D341Med (cell line): ENCODE data around the gene ADAM15.

Experiments used
- DNase-seq: peaks from one replicate; pipeline ENCODE4 v3.0.0; 2012; ENCODE audit warnings: low spot score

Gene ADAM15, protein sequence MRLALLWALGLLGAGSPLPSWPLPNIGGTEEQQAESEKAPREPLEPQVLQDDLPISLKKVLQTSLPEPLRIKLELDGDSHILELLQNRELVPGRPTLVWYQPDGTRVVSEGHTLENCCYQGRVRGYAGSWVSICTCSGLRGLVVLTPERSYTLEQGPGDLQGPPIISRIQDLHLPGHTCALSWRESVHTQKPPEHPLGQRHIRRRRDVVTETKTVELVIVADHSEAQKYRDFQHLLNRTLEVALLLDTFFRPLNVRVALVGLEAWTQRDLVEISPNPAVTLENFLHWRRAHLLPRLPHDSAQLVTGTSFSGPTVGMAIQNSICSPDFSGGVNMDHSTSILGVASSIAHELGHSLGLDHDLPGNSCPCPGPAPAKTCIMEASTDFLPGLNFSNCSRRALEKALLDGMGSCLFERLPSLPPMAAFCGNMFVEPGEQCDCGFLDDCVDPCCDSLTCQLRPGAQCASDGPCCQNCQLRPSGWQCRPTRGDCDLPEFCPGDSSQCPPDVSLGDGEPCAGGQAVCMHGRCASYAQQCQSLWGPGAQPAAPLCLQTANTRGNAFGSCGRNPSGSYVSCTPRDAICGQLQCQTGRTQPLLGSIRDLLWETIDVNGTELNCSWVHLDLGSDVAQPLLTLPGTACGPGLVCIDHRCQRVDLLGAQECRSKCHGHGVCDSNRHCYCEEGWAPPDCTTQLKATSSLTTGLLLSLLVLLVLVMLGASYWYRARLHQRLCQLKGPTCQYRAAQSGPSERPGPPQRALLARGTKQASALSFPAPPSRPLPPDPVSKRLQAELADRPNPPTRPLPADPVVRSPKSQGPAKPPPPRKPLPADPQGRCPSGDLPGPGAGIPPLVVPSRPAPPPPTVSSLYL

DNA sequence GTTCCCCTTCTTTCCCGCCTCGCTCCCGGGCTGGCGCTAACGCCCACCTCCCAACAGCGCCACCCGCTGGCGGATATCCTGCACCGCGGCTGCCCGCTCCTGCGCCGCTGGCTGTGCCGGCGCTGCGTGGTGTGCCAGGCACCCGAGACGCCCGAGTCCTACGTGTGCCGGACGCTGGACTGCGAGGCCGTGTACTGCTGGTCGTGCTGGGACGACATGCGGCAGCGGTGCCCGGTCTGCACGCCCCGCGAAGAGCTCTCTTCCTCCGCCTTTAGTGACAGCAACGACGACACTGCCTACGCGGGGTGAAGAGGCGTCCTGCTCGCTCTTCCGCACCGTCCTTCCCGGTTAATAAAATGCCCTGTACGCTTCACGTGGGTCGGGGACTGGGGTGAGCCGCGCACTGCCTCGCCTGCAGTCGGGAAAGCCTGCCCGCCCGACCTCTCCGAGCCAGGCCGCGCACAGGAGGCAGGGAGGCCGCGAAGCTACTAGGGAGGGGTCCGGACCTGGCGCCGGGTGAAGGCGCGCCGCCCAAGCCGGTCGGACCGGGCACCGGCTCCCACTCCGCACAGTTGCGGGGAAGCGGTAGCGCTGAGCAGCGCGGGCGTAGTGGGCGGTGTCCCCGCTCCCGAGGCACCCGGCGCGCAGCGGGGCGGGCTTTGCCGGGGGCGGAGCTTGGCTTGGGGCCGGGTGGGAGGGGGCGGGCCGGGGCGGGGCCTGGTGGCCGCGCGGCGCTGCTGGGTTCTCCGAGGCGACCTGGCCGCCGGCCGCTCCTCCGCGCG is at the start of gene ADAM15:
Gene ADAM15 (plus strand): TSS at position 757 of the 782 bp plus-strand sequence. CDS start 71 bp downstream, outside the sequence.
- peak; percentile 100 for DNase-seq

DNA sequence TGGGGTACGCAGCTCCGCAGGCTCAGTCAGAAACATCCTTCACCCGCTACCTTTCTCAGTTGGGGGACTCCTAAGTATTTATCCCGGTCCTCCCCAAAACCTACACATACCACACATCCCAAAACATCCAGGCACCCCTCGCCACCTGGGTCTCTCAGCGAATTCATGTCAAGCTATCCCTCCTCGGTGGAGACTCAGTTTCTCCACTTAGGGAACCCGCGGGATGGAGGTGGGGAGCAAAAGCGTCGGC is 49.8 kb upstream of the ADAM15 start:
- DNase-seq, result no peak

DNA sequence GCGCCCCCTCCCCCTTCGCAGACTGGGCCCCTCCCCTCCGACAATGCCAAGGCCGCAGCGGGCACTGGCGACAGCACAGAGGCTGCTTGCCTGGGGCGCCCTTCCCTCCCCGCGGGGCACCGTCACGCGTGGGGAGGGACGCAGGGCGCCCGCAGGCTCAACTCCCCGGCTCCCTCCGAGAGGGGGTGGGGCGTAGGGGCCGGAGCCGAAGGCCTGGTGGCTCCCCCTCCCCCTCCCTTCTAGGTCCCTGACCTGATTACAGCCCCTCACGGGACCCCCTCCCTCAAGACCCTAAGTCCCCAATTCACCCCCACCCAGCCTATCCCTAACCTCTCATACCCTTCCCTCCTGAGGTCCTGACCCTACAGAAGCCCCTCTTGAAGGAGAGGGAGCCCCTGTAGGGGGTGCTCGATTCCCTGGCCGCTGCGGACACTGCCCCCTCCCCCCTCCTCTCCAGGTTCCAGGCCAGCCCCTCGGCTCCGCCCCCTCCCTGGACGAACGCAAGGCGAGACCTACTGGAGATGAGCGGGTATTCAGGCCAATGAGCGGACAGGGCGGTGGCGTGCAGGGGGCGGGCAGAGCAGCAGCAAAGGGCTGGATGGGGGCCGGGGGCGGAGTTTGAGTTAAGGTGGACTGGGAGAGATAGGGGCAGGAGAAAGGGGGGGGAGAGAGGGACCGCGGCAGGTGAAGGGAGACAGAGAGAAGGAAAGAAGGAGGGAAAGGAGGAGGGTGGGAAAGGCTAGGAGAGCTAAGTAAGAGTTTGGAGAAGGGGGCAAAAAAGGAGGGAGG is 49.2 kb upstream of the ADAM15 start:
- DNase-seq, result peak; percentile 99

DNA sequence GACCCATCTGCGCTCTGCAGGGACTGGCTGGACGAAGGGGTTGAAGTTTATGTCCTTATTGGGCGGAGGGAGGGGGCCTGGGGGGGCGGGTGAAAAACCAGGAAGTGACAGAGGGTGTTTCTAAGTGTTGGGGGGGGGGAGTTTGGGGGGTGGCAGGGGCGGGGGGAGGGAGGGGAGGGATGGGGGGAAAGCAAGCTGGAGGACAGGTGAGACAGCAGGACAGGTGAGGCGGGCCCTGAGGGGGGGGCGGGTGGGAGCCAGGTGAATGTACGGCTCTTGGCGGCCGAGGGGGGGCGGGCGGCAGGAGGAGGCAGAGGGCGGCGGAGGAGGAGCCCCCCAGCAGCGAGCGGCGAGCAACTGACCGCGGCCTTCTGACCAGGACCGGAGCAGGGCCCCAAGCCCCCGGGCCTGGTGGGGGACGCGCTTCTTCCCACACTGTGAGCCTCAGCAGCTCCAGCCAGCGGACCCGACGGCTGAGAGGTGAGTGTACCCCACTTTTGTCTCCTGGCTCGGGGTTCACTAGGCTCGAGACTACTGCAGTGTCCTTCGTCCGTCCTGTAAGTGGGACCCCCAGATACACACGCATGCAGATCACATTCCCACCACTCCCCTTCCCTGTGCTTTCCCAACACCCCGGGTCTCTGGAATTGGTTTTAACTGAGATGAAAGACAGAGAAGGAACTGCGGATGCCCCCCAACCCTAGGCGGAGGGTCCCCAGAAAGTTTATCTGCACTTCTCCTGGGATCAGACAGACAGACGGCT is 48.5 kb upstream of the ADAM15 start, which contains the start of gene ZBTB7B:
Gene ZBTB7B (plus strand): TSS at position 339 of the 763 bp plus-strand sequence. CDS start 11,859 bp downstream, outside the sequence.
- no peak for DNase-seq

DNA sequence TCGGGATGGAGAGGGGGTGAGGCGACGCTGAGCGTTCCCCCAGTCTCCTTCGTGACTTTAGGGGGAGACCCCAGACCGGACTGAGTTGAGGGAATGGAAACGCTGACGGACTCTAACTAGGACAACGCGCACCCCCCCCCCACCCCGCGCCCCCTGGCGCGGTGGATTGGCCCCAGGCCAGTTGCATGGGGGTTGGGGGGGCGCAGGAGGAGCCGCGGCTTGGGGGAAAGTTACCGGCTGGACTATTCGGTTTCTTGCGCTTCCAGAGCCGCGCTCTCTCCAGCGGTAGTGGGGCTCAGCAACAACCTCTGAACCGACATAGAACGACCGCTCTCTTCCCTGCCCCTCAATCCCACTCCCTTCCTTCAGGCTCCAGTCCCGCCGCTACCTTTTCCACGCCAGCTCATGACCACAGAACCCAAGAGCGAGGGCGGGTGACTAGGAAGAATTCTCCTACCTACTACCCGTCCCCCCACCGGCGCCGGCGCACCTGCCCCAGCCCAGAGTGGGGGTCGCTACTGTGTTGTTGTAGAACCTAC is 47.8 kb upstream of the ADAM15 start:
- DNase-seq, result peak; percentile 56

DNA sequence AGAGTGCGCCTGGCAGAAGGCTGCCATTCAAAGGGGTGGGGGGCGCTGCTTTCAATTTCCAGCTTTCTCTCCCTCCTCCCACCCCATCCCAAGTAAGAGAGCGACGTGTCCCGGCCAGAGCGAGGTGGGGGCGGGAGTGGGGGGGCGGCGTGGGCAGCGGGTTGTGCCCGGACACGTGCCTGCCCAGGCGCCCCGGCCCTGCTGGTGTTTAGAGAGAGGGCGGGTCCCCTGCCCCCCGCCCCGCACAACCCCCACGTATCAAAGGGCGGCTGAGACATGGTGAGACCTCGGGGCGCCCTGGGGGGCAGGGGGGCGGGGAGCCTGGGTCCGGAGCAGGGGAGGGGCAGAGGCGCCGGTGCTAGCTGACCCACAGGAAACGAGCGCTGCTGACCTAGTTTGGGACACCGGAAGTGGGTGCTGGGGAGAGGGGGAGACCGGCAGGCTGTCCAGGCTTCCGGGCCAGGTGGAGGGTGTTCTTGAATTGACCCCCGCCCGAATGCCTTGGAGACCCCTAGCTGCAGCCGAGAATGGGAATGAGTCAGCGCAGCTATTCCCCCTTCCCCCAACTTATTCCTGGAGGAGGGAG is 47.3 kb upstream of the ADAM15 start:
- DNase-seq, result no peak

DNA sequence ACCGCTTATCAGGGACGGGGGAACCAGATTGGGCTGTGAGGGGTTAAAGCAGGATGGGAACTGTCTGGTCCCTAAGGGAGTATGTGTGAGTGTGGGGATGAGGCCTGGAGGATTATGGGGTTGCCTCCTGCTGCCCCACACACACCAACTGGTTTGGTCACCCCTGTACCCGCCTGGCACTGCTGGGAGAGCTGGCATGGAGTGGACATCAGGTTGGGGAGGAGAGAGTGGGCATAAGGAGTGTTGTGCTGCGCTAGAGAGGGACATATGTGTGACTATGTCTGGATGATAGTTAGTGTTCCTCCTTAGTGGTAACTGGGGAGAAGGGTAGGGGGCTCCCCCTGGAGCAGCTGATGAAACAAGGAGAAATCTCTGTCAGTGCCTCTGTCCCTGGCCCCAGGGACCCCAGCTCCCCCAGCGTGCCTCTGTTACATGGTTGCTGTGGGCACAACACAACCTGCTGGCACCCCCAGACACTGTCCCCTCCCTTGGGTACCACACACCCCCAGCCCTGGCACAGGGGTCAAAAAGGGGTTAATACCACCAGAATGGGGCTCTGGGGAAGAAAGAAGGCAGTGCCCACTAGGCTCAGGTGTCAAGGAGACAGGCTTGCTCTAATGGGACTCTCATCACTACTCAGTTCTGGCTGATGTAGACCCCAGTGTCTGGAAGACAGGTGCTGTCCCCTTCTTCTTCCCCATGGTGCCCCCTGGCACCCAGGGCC is 46.6 kb upstream of the ADAM15 start:
- no peak for DNase-seq

DNA sequence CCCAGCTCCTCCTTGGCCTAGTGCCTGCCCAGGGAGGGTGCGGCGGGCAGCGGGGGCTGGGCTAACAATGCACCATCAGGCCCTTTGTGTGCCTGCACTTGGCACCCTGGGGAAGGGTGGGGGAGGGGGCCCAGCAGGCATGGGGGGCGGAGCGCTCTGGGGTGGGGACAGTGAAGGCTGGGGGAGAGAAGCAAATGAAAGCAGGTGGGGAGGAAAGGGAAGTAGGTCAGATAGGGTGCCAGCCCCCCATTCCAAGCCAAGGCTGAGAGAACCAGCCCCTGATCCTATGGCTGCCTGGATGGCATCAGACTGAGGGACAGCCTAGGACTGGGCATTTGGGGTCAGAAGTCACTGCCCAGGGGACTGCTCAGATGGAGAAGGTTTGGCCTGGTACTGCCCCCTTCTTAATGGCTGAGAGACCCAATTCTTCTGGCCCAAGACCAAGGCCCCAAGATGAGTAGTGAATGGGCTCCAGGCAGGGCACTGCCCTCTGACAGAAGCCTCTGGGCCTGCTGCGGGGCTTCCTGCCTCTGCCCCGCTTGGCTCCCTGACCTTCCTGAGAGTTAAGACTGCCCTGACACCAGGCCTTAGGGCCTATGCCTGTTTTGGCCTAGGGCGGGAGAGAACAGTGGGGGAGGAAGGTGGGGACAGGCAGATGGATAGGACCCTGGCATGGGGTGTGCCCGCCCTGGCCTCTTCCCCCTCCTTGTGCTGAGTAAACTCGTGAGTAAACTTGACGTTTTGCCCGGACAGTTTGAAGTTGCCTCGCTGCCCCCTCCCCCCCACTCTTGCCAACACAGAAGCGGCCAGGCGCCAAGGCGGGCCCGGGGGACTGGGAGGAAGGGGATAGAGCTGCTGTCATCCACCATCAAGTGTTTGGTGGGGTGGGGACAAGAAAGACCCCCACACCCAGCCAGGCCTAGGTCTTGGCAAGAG is 45.8 kb upstream of the ADAM15 start:
- no peak for DNase-seq

DNA sequence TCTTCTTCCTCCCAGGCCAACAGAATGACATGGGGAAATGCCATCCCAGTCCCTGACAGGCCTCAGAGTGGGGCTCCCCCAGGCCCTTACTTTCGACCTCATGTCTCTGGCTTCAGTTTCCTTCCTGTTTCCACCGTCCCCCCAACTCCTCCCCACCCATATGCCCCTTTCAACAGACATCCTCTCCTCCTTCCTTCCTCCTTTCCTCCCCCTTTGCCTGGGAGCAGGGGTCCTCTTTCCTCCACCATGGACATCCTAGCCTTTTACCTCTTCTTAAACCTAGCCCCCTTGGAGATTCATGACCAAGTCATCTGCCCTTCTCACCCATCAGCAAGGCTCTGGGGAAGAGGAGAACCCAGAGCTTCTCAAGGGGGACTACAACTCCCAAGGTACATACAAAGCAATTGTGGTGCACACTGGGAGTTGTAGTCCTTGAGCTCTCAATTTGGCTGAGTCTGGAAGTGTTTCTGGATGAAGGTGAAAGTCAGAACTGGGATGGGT is 44.5 kb upstream of the ADAM15 start:
- no peak for DNase-seq

DNA sequence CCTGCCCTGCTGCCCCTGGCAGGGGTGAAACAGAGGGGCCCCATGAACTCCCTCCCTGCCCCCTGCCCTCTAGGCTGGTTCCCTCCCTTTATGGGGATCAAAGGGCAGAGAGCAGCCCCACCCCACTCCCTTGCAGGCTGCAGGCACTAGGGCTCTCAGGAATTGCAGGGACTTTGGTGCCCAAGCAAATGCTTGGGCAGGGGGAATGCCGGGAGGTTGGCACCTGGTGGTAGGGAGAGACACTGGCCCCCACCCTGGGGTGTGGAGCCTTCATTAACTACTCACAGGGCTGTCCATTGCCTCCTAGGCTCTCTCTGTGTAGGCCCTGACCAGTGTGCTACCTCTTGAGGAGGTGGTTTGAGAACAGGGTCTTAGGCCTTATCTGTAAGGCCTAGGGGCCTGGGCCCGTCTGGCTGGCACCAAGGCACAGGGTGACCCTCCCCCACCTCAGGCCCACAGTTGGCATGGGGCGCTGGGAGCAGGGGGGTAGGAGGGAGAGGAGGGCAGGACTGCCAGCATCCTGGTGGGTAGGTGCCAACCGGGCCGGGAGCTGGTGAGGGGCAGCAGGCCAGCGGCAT is 43.8 kb upstream of the ADAM15 start:
- no peak for DNase-seq

DNA sequence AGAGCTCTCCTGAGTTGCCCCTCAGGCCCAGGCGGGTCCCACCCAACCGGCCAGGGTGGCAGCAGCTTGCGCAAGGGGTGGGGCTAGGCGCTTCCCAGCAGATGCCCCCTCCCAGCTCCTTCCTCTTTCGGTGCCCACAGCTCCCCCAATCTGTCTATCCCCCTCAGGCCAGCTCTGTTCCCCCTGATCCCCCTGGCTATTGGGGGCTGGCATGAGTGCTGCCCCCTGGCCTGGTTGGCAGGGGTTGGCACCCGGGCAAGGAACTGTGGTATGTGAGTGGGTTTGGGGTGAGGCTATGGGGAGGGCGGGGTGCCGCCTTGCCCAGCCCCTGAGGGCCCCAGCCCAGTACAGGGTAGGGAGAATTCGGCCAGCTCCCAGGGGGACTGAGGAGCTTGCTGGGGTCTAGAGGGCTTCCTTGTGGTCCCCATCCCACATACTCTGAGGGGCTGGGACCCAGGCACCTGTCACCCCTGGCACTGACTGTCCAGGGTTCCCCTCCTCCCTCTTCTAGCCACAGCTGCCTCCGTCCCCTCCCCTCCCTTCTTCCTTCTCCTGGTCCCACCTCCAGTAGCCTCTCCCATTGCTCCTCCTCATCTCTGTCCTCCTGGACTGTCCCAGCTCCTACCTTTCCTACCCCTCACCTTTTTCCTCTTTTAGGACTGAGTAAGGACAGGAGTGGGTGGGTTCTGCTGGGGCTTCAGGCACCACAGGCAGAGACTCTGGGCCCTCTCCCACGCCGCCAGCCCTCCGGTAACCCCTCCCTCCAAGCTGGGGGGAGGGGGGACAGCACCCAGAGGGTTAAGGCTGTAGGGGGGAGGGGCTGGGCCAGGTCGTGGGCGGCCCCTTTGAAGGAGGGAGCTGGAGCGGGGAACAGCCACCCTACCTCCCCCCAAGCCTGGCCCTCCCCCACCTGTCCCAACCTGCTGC is 42.8 kb upstream of the ADAM15 start:
- no peak for DNase-seq

DNA sequence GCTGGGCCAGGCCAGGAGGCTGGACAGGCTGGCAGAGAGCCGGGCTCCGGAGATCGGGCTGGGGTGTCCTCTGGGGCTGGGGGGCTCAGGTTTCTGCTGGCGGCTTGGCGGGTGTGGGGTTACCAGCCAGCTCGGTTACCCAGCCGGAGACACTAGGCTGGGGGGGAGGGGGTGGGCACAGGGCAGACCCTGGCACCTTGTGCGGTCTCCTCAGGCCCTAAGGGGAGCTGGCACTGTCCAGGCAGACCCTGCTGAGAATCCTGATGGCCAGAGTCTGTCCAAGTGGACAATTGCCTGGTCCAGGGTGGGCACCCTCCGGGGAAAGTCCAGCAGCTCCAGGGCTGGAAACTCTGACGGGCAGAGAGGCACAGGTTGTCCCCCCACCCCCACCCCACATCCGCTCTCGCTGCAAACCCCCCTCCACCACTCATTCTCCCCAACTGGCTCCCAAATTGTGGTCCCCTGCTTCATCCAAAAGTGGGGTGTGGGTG is 41.9 kb upstream of the ADAM15 start:
- DNase-seq, result no peak

DNA sequence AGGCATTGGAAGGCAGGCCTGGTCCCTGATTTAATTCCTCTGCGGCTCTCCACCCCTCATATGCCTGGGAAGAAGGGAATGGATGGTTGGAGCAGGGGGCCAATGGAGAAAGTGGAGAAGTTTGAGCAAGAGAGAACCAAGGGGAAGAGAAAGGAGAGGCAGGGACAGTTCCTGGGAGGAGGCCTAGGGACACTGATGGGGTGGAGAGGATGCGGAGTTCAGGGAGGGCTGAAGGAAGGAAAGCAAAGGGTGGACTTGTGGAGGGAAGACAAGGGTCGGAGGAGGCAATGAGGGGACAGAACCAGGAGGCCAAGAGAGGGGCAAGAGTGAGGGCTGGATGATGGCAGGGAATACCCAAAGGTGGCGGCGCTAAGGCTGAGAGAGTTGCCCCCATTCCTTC is 41.4 kb upstream of the ADAM15 start:
- DNase-seq, result no peak

DNA sequence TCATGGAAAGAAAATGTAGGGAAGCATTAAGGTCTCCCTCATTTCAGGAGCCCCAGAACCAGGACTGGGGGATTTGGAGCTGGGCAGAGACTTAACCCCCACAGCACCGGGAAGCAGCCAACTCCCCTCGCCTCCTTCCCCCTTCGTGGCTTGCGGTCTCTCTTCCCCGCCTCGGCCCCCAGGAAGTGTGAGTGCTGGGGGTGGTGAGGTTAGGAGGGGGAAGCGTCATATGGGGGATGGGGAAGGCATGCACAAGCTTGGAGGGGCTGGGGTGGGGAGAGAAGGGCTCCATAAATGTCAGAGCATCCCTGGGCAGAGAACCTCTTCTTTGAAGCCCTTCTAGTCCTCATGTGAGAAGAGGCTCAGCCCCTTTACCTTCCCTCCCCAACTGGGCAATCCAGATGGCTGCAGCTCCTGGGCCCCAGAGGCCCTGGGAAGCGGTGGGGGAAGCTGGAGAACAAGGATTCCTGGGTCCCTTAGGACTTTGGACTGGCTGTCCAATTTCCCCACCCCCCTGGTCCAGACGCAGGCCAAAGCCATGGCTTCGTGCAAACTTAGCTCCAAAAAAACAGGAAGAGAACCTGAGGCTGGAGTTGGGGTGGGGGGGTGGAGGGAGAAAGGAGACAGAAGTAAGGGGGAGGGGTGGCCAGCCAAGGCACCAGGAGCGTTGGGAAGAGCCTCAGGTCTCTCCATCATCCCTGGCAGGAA is 40.8 kb upstream of the ADAM15 start:
- no peak for DNase-seq

DNA sequence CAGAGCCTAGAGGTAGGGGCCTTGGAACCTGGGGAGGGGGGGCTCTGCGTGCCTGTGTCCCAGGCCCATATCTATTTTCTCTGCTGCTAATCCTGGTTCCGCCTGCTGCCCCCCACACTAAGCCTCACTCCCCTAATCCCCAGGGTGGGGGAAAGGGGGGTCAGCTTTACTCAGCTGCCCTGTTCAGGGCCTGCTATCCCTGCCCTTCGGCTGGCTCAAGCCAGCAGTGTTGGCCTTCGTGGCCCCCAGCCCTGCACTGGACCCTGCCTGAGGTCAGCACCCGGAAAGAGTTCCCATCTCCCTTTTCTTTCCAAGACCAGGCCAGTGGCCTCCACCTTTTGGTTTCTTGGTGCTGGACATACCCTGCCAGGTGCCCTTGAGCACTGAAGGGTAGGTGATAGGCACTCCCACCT is 40.1 kb upstream of the ADAM15 start:
- peak; percentile 61 for DNase-seq
